Muscle of leg (tissue), 16 donors: ENCODE measurements around the gene SCN7A. TPM values are rescaled to one million over a fixed set of nuclear protein-coding genes. Genes with fewer than 3 reads are reported as not detected.

ENCODE experiments used
- DNase-seq: peaks from one replicate; pipeline ENCODE4 v3.0.0; 2013
- H3K27ac ChIP-seq: one replicate; pipeline ENCODE4 v1.5.1; 2013; ENCODE audit warnings: mild to moderate bottlenecking, low read length, control low read depth
- H3K27me3 ChIP-seq: one replicate; pipeline ENCODE4 v1.6.1; 2013; ENCODE audit warnings: low read length; ENCODE audit not compliant: control insufficient read depth, insufficient read depth
- H3K36me3 ChIP-seq: one replicate; pipeline ENCODE4 v1.6.1; 2013; ENCODE audit warnings: low read length; ENCODE audit not compliant: control insufficient read depth, insufficient read depth
- H3K4me1 ChIP-seq: one replicate; pipeline ENCODE4 v1.6.1; 2013; ENCODE audit warnings: low read length; ENCODE audit not compliant: control insufficient read depth, insufficient read depth
- H3K4me3 ChIP-seq: one replicate; pipeline ENCODE4 v1.5.1; 2013; ENCODE audit warnings: low read length, control low read depth
- H3K9me3 ChIP-seq: replicated peaks from 2 replicates; pipeline ENCODE4 v1.6.1; 2013; ENCODE audit warnings: low read depth, low read length; ENCODE audit not compliant: control insufficient read depth
- WGBS: methylation state at CpG from one replicate; pipeline ENCODE4 v1.1.5; 2013; ENCODE audit warnings: missing lambda C conversion rate; ENCODE audit not compliant: insufficient coverage; 5-methylcytosine and 5-hydroxymethylcytosine counted together
- long read RNA-seq, 11 donors: transcript quantifications; one replicate each; lab custom pipeline, GENCODE V29; 2026
- polyA plus RNA-seq, 8 donors: library from polyadenylated mRNA; unstranded; fragments of 120-200 nt; gene quantifications; one replicate each; pipeline versions ENCODE4 v1.2.1 to v1.2.3, GENCODE V29; 2013; ENCODE audit warnings: inconsistent platforms in 1 of 8, low replicate concordance in 1 of 8; ENCODE audit not compliant: insufficient read length in 8 of 8, insufficient read depth in 1 of 8
- total RNA-seq: library from RNA; stranded (reverse); fragments of 120-200 nt; gene quantifications from one replicate; pipeline ENCODE4 v1.2.4, GENCODE V29; 2013

The SCN7A gene
- 57.8 TPM for total RNA-seq
- 10 to 100 TPM; 32.9 to 83.2 (median 57.6) TPM for polyA plus RNA-seq
- long read RNA-seq, donor 1, partial matches to known transcripts: 71 of 71 reads
- long read RNA-seq, donor 1, other reads (novel, unspliced or antisense): 0 of 71 reads
- long read RNA-seq, donor 2: 0 reads
- long read RNA-seq, donor 3, full-length matches to known transcripts: 1 of 1 reads
- long read RNA-seq, donor 3, partial matches to known transcripts: 0 of 1 reads
- long read RNA-seq, donor 3, other reads (novel, unspliced or antisense): 0 of 1 reads
- long read RNA-seq, donor 4, partial matches to known transcripts: 5 of 5 reads
- long read RNA-seq, donor 4, other reads (novel, unspliced or antisense): 0 of 5 reads
- long read RNA-seq, donor 5, partial matches to known transcripts: 9 of 9 reads
- long read RNA-seq, donor 5, other reads (novel, unspliced or antisense): 0 of 9 reads
- long read RNA-seq, donor 6, full-length matches to known transcripts: 1 of 1 reads
- long read RNA-seq, donor 6, partial matches to known transcripts: 0 of 1 reads
- long read RNA-seq, donor 6, other reads (novel, unspliced or antisense): 0 of 1 reads
- long read RNA-seq, donor 7, full-length matches to known transcripts: 1 of 1 reads
- long read RNA-seq, donor 7, partial matches to known transcripts: 0 of 1 reads
- long read RNA-seq, donor 7, other reads (novel, unspliced or antisense): 0 of 1 reads
- long read RNA-seq, donor 8, partial matches to known transcripts: 8 of 8 reads
- long read RNA-seq, donor 8, other reads (novel, unspliced or antisense): 0 of 8 reads
- long read RNA-seq, donor 9: 0 reads
- long read RNA-seq, donor 10, partial matches to known transcripts: 12 of 12 reads
- long read RNA-seq, donor 10, other reads (novel, unspliced or antisense): 0 of 12 reads
- long read RNA-seq, donor 11: 0 reads

DNA sequence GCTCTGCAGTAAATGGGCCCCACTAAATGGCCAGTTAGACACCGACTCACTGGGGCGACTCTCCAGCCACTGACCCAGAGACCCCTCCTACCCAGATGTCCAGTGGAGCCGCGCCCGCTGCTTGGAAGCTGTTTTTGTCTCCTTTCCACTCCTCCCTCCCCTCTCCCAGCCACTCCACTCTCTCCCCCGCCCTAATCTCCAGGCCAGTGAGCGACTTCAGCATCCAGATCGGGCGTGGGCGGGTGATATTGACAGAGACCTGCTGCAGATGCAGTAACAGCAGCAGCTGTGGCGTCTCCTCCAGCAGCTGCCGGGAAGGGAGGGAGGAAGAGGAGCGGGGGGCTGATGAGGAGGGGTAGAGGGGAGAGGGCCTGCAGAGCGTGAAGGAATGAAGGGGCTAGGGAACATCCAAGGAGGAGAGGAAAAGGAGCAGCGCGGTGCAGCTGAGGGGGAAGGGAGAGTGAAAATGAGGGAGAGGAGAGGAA lies at the start of gene SCN7A:
Gene SCN7A, minus strand, starts transcription at position 110 of the 485 bp plus-strand sequence. CDS start 16,553 bp downstream, outside the sequence.
- WGBS: 0% methylated on average over 11 of the region's 16 CpGs
- peak; percentile 98 for DNase-seq
- H3K27ac ChIP-seq: peak within 1 kb of the TSS; percentile 81
- peak within 1 kb of the TSS; percentile 58 for H3K4me3 ChIP-seq
- no peaks in the 10 kb centered on the region for H3K36me3 ChIP-seq
- peaks cover 10% of the 10 kb centered on the region for H3K4me1 ChIP-seq
- H3K9me3 ChIP-seq: no peaks in the 10 kb centered on the region
- no peaks in the 10 kb centered on the region for H3K27me3 ChIP-seq

- Histone ChIP-seq H3K9me3 (no peaks in the 10 kb centered on the region), H3K4me1 (peaks cover 2% of the 10 kb centered on the region), H3K27ac (no peak overlapping the region), H3K27me3 (no peaks in the 10 kb centered on the region), H3K4me3 (no peak overlapping the region), H3K36me3 (no peaks in the 10 kb centered on the region)
- 2% methylated on average over 4 of the region's 9 CpGs for WGBS
- peak; percentile 81 for DNase-seq
Measured at GRCh38 chr2:166539340-166540162, 45.5 kb upstream of the SCN7A start.

- DNase-seq: no peak
- no CpG with 5 or more reads among the region's 2 CpGs for WGBS
- no peaks in the 10 kb centered on the region for H3K27me3 ChIP-seq
Measured at GRCh38 chr2:166536111-166536510, 42.1 kb upstream of the SCN7A start.

DNA sequence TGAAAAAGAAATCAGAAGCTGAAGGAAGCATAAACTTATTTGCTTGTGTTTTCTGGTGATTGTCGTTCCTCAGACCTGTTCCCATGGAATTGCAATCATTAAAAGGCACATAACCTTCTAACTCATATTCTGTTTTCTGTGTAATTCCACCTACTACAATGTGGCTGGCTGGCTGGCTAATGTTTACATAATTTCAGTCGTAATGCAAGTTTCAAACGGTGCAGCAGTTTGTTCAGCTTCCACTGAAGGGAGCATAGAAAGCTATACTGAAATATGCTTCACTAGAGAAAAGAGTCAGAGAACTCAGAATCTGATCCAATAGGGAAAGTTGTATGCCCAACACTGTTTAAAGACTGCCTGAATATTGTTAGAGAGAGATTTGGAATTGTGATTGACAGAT lies 27.1 kb upstream of the SCN7A start:
- 0% methylated on average over 1 of the region's 3 CpGs for WGBS
- Histone ChIP-seq H3K4me3 (no peak overlapping the region), H3K36me3 (no peaks in the 10 kb centered on the region)

More at GRCh38 chr2:166536111-166536510, 42.1 kb upstream of the SCN7A start:
- H3K27ac ChIP-seq: no peak overlapping the region
- H3K4me1 ChIP-seq: peaks cover 2% of the 10 kb centered on the region
- H3K9me3 ChIP-seq: no peaks in the 10 kb centered on the region
- H3K36me3 ChIP-seq: no peaks in the 10 kb centered on the region
- H3K4me3 ChIP-seq: no peak overlapping the region

GRCh38 chr2:166520604-166521003 lies 26.6 kb upstream of the SCN7A start:
- Histone ChIP-seq H3K36me3 (no peaks in the 10 kb centered on the region), H3K4me1 (peaks cover 3% of the 10 kb centered on the region), H3K4me3 (no peak overlapping the region), H3K27me3 (no peaks in the 10 kb centered on the region), H3K27ac (no peak overlapping the region), H3K9me3 (no peaks in the 10 kb centered on the region)
- 80% methylated on average over 1 of the region's 2 CpGs for WGBS
- DNase-seq: no peak

More for the DNA sequence above, 27.1 kb upstream of the SCN7A start:
- peaks cover 3% of the 10 kb centered on the region for H3K4me1 ChIP-seq
- no peak for DNase-seq
- no peaks in the 10 kb centered on the region for H3K9me3 ChIP-seq
- no peak overlapping the region for H3K27ac ChIP-seq
- H3K27me3 ChIP-seq: no peaks in the 10 kb centered on the region

- no peak for DNase-seq
- no peaks in the 10 kb centered on the region for H3K27me3 ChIP-seq
- H3K36me3 ChIP-seq: no peaks in the 10 kb centered on the region
- no peak overlapping the region for H3K27ac ChIP-seq
- H3K4me1 ChIP-seq: peaks cover 3% of the 10 kb centered on the region
- no peaks in the 10 kb centered on the region for H3K9me3 ChIP-seq
- WGBS: 80% methylated on average over 1 of the region's 10 CpGs
- H3K4me3 ChIP-seq: no peak overlapping the region
Measured at GRCh38 chr2:166519391-166519962, 25.4 kb upstream of the SCN7A start.

DNA sequence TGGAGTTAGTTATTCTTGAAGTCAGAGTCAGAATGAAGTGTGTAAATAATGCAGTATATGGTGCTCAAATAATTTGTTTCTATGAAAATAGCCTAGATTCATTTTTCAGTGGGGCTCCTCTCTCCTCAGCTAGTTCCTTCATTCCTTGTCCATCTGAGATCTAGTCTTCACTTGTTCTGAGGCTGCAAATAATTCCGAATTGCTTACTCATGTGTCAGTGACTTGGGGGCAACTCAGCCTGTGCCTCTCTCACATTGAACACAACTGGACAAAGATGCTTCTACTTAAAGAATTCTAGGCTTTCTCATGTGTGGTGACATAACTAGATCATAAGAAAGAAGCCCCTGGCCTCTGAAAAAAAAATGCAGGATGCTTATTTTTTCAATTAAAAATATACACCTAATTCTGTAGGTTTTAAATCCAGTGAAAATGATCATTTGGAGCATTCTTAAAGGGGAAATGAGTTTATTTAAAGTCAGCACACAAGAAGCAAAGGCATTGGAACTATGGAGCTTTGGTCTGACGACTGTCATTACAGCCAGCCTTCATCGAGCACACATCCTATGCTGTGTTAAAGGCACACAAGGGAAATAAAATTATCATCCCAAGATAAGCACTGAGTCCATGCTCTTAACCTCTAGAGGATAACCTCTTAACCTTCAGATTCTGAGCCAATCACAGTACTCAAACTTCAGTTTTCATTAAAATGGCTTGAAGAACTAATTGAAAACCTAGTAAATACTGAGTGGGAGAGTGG lies 24.8 kb upstream of the SCN7A start:
- no peak for DNase-seq
- 20% methylated on average over 2 of the region's 3 CpGs for WGBS
- Histone ChIP-seq H3K27me3 (no peaks in the 10 kb centered on the region), H3K4me1 (peaks cover 3% of the 10 kb centered on the region), H3K36me3 (no peaks in the 10 kb centered on the region), H3K9me3 (no peaks in the 10 kb centered on the region), H3K4me3 (no peak overlapping the region), H3K27ac (no peak overlapping the region)

DNA sequence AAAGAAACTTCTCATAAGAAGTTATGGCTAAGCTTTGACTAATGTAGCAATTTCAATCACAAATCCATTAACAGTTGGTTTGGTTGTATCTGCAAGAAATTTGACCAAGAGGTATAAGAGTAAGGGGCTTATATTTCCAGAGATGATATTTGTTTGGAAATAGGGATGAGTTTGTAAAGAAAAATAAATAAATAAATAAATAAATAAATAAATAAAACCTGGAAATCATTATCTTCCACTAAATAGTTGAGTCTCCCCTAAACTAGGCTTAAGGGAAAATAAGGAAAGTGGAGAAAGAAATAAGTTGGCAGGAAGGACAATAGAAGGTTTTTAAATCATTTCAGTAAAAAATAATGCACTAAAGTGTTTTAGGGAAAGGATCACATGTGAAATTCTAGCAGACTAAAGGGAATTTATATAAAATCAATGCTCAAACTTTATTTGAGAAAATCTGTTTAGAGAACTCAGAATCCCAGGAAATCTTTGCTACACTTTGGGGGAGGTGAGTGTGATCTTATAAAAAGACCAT lies 23.5 kb upstream of the SCN7A start:
- H3K4me3 ChIP-seq: no peak overlapping the region
- peak; percentile 73 for DNase-seq
- no peaks in the 10 kb centered on the region for H3K9me3 ChIP-seq
- H3K27ac ChIP-seq: no peak overlapping the region
- peaks cover 3% of the 10 kb centered on the region for H3K4me1 ChIP-seq
- H3K27me3 ChIP-seq: no peaks in the 10 kb centered on the region
- H3K36me3 ChIP-seq: no peaks in the 10 kb centered on the region
